ENCODE results near the gene TRIM9.

TRIM9 gene

DNA sequence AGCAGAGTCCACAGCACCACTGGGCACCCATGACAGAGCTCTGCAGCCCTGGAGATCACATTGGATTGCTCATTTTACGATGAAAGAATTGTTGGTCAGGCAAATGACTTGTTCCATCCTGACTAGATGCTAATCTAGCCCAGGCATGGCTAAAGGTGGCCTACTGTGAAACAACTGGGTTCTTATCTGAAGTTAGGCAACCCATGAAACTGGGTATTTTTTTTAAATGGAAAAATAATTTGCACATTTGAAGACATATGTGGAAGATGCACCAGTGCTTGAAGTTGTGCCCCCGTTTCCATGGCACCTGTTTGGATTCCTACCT is 158.9 kb downstream of the TRIM9 start:
- no peak for DNase-seq (ENCODE audit: low read depth, low spot score)

DNA sequence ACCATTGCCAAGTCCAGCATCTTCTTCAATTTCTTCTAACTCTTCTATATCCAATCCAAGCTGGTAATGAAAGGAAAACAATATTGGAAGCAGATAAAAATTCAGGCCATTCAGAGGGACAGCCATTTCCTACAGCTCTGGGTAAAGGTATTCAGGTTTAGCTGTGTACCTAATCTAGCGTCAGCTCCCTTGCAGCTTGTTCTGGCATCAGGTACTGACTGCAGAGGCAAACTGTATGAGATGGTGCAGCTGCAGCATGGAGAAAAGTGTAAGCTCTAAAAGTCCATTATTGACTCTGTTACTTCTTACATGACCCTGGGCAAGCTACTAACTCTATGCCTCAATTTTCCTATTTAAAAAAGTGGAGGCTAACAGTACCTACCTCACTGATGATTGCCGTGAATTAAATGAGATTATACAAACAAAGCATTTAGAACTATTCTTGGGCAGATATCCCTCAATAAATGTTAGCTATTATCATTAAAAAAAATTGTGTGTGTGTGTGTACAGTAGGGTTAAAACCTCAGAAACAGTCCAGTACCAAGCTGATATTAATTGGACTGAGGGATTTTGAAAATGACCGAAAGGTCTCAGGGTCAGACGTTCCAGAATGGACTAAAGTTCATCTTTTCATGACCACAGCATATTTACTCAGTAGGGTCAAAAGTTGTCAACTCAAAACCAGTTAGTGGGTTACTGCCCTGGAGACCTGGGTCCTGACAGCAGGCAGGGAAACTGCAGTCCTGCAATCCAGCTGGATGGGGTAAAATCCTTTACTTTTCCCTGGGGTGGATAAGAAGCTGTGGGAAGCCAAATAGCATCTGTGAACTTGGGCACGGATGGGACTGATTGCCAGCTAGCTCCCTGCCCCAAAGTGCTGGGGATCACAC is 159.5 kb downstream of the TRIM9 start:
- no peak for DNase-seq (ENCODE audit: low read depth, low spot score)

DNA sequence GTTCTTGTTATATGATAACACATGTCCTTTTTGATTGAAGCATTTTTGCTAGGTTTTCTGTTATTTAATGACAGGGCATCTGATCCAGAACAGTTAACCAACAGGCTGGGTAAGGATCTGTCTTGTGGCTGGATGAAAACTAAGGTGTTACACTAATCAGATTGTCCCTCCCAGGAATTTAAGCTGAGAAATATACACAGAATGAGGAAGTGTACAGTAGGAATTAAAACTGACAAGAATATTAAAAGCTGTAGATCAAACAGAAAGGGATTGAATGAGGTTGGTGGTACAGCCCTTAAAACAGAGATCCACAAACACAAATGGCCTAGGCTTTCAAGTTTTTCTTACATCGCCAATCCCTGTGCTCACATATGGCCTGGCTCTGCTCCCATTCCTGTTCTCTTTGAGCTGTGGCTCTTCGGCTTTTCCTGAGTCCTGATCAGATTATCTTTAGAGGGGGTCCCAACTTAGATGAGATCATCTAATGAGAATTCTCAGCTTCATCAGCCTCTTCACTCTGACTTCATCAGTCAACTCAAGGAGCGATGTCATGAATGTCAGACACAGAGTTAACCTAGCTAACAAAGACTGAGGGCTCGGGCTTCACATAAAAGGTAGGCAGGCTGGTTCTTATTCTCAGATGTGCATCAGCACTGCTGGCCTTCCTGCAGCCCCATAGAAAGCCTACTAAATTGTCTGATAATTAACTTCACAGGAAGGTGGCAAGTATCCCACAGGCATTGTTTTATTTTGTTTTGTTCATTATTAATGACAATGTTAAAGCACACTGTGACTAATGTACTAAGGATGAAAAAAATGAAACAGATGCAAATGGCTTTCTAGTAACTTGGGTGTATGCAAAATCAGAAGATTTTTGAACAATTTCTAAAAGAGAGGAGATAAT is 162.1 kb downstream of the TRIM9 start:
- no peak for DNase-seq (ENCODE audit: low read depth, low spot score)

DNA sequence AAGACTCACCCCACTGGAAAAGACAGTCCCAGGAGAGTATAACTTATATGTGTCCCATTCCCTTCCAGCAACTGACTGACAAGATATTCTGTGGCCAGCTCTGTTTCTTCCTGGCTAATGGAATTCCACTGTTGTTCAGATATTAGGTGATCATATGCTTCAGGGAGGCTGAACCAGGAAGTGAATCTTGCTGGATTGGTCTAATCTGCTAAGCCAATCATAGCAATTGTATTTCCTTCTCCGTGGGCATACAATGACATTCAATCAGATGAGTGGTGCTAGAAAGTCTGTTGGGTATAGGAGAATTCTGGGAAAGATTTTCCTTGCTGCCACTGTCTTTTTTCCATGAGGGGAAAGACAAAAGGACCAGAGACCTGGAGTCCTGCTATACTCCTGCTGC is 162.7 kb downstream of the TRIM9 start:
- DNase-seq (ENCODE audit: low read depth, low spot score), result no peak

DNA sequence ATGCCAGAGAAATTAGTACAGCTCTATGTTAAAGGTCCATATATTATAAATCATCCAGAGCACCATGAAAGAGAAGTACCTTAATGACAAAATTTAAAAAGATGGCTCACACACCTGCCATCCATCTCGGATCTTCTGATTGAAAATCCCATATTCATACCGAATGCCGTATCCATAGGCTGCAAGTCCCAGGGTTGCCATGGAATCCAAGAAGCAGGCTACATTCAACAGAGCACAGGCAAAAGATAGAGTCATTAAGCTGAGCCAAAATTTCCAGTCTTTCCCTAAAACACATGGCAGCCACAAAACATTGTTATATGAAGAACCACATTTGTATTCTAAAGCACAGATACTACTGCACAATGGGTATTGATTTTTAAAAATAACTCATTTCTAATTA is 163.3 kb downstream of the TRIM9 start:
- no peak for DNase-seq (ENCODE audit: low read depth, low spot score)

DNA sequence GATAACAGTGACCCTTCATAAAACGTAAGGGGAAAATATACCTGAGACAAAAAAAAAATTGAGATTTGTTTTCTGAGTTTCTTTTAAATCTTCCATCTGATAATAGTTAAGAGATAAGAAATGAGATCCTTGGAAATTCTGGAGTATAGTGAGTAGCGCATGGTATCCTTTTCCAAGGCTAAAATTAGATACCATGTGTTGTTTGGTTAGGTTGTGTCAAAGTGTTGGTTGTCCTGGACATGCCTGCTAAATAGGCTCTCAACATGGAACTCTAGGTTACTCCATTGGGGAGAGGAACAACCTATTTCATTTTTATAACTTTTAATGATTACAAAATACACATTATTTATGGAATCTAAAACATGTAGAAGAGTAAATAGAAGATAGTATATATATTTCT is 165.4 kb downstream of the TRIM9 start:
- DNase-seq (ENCODE audit: low read depth, low spot score), result no peak

DNA sequence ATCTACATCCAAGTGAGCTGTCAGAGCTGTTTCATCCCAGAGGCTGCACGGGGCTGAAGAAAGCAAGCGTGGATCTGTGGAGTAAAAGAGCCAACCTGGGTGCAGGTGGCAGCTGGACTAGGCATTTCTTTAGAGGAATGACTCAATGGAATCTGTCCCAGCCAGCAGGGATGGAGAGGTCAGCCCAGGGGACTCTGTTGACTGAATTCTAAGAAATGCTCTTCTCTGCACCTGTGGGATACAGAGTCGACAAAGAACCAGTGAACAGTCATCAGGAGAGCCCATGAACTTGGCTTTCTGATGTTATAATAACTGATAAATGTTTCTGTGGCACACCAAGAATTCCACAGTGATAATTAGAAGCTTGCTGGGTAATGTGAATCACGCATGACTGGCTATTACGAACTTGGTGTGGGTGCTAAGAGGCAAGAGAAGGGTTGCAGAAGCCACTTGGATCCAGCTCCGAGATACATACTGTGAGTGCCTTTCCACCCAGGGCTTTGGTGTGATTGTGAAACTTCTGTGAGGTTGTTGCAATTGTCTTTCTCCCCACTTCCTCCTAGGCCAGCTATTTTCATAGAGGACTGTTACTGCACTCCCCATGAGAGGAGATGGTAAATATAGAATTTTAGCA is 166.8 kb downstream of the TRIM9 start:
- DNase-seq (ENCODE audit: low read depth, low spot score), result no peak

DNA sequence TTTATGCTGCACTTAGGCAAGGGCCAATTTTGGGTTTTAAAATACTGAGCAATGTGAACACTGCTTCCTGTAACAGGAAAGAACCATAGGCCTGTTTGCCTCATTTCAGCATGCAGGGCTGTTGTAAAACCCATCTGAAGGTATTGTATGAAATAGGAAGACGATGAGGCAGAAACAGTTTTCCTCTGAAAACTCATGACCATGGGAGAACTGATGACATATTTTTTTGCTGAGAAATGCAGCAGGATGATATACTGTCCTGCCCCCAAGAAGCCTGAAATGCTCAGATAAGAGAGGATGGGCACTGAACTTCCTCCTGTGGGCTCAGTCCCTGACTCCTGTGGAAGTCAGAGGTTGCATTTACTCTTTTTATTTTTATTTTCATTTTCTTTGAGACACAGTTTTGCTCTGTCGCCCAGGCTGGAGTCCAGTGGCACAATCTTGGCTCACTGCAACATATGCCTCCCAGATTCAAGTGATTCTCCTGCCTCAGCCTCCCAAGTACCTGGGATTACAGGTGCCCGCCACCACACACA is 168.0 kb downstream of the TRIM9 start:
- no peak for DNase-seq (ENCODE audit: low read depth, low spot score)

Measured in activated naive CD8-positive, alpha-beta T cell treated with anti-CD3 and anti-CD28 coated beads, Interleukin-2, amount 50 U/mL, for 16 hours (primary cell).